Peyer's patch (tissue), 4 donors: ENCODE measurements around the gene PHF21B. TPM values are rescaled to one million over a fixed set of nuclear protein-coding genes. Genes with fewer than 3 reads are reported as not detected.

Source experiments
- DNase-seq, 3 donors: peaks; one replicate each; pipeline ENCODE4 v3.0.0-alpha.2; 2017 to 2019
- H3K27ac ChIP-seq, 4 donors: fragments of 200-600 bp; sonication (generic); one replicate each; pipeline ENCODE4 v1.5.1; 2016 to 2019
- H3K27me3 ChIP-seq, 2 donors: fragments of 200-600 bp; sonication (generic); one replicate each; pipeline ENCODE4 v1.5.1; 2019
- H3K36me3 ChIP-seq, 3 donors: fragments of 200-600 bp; sonication (generic); one replicate each; pipeline ENCODE4 v1.5.1; 2016 to 2019
- H3K4me1 ChIP-seq, 4 donors: fragments of 200-600 bp; sonication (generic); one replicate each; pipeline ENCODE4 v1.5.1; 2016 to 2019
- H3K4me3 ChIP-seq, 4 donors: fragments of 200-600 bp; sonication (generic); 1 replicate in 3 of 4; 2 replicates in 1 of 4; pipeline ENCODE4 v1.5.1; 2016 to 2019; ENCODE audit warnings: mild to moderate bottlenecking in 1 of 4
- H3K9me3 ChIP-seq, 4 donors: fragments of 200-600 bp; sonication (generic); one replicate each; pipeline ENCODE4 v1.5.1; 2016 to 2019; ENCODE audit warnings: mild to moderate bottlenecking in 1 of 4
- CTCF ChIP-seq, 6 experiments: fragments of 450-650 bp in 4 of 6; fragments of 200-600 bp in 2 of 6; sonication (generic) in 1 of 6; IDR thresholded peaks; one replicate each; pipeline ENCODE4 v1.5.1; 2017 to 2019; ENCODE audit warnings: antibody characterized with exemption in 6 of 6, mild to moderate bottlenecking in 3 of 6, moderate library complexity in 1 of 6
- POLR2A ChIP-seq, 2 donors: fragments of 450-650 bp; IDR thresholded peaks; one replicate each; pipeline ENCODE4 v1.5.1; 2017; ENCODE audit warnings: antibody characterized with exemption in 2 of 2, mild to moderate bottlenecking in 2 of 2, moderate library complexity in 2 of 2
- total RNA-seq, 4 donors: library from RNA; depleted of rRNA; stranded (reverse); fragments of >200 nt; gene quantifications; one replicate each; pipeline ENCODE4 v1.1.0, GENCODE V29; 2016

Gene PHF21B
- total RNA-seq, 4 donors from 2014 or later: not detected

DNA sequence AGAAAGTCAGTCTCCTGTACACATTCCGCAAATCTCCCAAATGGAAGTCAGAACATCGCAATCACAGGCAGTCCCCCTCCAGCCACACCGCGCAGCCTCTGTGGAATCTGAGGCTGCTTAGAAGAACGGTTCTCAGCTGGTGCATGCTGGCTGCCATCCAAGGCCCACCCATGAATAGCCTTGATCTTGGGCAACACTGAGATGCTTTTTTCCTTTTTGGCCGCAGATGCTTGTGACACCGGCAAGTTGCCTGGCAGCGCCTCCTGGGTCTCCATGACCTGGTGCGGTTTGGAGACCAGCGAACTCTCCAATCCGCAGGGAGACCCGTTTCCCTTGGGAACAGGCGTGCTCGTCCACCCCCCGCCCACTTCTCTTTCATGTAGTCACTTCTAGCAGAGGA, 26.3 kb upstream of the PHF21B start:
- Histone ChIP-seq H3K4me3 (no peak overlapping the region), H3K4me1 (no peaks in the 10 kb centered on the region), H3K36me3 (no peaks in the 10 kb centered on the region), H3K27ac (no peak overlapping the region), H3K27me3 (no peaks in the 10 kb centered on the region), H3K9me3 (no peaks in the 10 kb centered on the region)
- DNase-seq: no peak
- TF ChIP-seq CTCF (IDR thresholded peaks at IDR 0.05) (no peak), POLR2A (IDR thresholded peaks at IDR 0.05) (no peak)

GRCh38 chr22:45034821-45035220, 25.0 kb upstream of the PHF21B start:
- TF ChIP-seq CTCF (IDR thresholded peaks at IDR 0.05) (no peak), POLR2A (IDR thresholded peaks at IDR 0.05) (no peak)
- H3K9me3 ChIP-seq: no peaks in the 10 kb centered on the region
- no peak overlapping the region for H3K27ac ChIP-seq
- no peaks in the 10 kb centered on the region for H3K27me3 ChIP-seq
- no peak for DNase-seq
- H3K4me1 ChIP-seq: no peaks in the 10 kb centered on the region
- H3K36me3 ChIP-seq: no peaks in the 10 kb centered on the region
- H3K4me3 ChIP-seq: no peak overlapping the region

DNA sequence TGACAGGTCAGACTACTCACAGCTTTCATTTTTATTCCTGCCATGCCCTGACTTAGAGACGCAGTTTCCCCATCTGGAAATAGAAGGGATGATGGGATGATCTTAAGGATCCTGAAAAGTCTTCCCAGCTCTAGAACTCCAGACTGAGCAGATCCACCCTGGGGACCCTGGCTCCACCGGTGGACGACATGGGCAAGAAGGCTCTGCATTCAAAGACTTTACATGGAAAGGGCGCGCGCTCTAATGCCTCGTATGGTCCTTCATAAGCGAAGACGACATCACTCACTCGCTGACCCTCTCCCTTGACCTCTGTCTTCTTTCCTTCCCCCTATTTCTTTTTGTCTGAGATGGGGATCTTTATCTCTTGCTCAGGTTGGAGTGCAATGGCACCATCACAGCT, 24.4 kb upstream of the PHF21B start:
- no peak for DNase-seq
- TF ChIP-seq CTCF (IDR thresholded peaks at IDR 0.05) (no peak), POLR2A (IDR thresholded peaks at IDR 0.05) (no peak)
- Histone ChIP-seq H3K36me3 (no peaks in the 10 kb centered on the region), H3K4me1 (no peaks in the 10 kb centered on the region), H3K4me3 (no peak overlapping the region), H3K27ac (no peak overlapping the region), H3K27me3 (no peaks in the 10 kb centered on the region), H3K9me3 (no peaks in the 10 kb centered on the region)

- no peaks in the 10 kb centered on the region for H3K36me3 ChIP-seq
- H3K9me3 ChIP-seq: no peaks in the 10 kb centered on the region
- H3K27ac ChIP-seq: no peak overlapping the region
- TF ChIP-seq CTCF (IDR thresholded peaks at IDR 0.05) (no peak), POLR2A (IDR thresholded peaks at IDR 0.05) (no peak)
- H3K4me3 ChIP-seq: no peak overlapping the region
- no peaks in the 10 kb centered on the region for H3K27me3 ChIP-seq
- DNase-seq: no peak
- no peaks in the 10 kb centered on the region for H3K4me1 ChIP-seq
Observed at GRCh38 chr22:45033136-45033535, 23.3 kb upstream of the PHF21B start.

DNA sequence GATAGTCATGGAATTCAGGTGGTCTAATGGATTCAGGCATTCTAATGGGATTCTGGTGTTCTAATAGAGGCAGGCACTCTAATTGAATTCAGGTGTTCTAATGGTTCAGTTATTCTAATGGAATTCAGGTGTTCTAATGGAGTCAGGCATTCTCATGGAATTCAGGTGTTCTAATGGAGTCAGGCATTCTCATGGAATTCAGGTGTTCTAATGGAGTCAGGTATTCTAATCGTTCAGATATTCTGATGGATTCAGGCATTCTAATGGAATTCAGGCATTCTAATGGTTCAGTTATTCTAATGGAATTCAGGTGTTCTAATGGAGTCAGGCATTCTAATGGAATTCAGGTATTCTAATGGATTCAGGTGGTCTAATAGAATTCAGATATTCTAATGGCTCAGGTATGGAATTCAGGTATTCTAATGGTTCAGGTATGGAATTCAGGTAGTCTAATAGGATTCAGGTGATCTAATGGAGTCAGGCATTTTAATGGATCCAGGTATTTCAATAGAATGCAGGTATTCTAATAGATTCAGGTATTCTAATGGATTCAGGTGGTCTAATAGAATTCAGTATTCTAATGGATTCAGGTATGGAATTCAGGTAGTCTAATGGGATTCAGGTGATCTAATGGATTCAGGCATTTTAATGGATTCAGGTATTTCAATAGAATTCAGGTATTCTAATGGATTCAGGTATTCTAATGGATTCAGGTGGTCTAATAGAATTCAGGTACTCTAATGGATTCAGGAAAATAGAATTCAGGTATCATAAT, 22.0 kb upstream of the PHF21B start:
- no peak for TF ChIP-seq POLR2A (IDR thresholded peaks at IDR 0.05)
- TF ChIP-seq CTCF (IDR thresholded peaks at IDR 0.05): no peak

More for the DNA sequence above, 22.0 kb upstream of the PHF21B start:
- H3K4me3 ChIP-seq: no peak overlapping the region
- no peaks in the 10 kb centered on the region for H3K4me1 ChIP-seq
- no peaks in the 10 kb centered on the region for H3K36me3 ChIP-seq
- H3K9me3 ChIP-seq: no peaks in the 10 kb centered on the region
- DNase-seq: no peak
- H3K27ac ChIP-seq: no peak overlapping the region
- H3K27me3 ChIP-seq: no peaks in the 10 kb centered on the region
